GM18858 (cell line): ENCODE results near the gene HOGA1.
A peak's percentile ranks its signal among the peaks of the same experiment; 100 is the strongest.
"Not testable (repeated sequence)": the region's sequence is repeated elsewhere in the genome, so short reads cannot be mapped to it uniquely, and the experiment has no call there.

Experiments
- ATAC-seq: cut with Tn5 transposase; IDR thresholded peaks from one replicate; pipeline ENCODE4 v1.9.1; 2021; ENCODE audit not compliant: unreplicated experiment

HOGA1 gene

DNA sequence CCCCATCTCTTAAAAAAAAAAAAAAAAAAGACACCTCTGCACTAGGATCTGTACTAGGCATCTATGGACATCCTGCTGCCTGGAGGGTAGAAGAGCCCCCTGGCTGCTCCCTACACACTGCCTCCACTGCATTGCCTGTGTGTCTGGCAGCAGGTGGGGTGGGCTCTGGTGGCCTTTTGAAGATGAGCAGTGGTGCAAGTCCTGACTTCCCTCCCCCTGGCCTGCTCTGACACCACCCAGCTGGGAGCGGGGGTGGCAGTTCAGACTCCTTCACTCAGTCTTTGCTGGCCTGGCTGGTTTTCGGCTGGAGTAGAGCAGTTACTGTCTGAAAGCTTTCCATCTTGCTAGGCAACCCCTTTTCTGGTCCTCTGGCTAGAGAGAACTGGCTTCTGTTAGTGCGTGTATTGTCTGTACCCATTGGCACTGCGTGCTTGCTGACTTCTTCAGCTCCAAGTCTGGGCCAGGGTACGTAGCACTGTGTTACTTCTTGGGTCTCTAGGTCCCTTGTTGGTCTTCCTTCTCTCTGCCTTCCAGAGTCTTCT lies 23.0 kb downstream of the HOGA1 start:
- ATAC-seq = no peak

DNA sequence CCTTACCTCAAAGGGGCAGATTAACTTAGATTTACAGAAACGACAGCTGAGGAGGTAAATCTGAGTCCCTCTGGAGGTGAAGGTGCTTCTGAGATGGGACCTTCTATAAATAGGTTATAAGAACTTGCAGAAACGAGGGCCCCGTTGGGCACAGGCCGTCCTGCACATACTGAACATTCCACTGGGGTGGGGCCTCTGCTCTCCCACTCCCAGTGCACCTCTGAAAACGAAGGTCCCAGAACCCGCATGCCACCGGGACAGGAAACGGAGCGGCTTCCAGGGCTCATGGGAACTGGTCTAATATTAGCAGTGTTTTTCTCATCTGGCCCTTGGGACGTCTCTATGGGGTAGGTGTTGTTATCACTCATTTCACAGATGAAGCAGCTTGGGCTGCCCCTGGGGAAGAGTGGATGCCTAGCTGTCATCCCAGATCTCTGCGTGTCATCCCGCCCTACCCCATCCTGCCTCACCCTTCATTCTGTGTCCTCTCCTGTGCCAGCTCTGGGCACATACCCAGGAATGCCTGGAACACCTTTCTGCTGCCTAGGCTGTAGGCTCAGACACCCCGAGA lies 24.9 kb downstream of the HOGA1 start:
- ATAC-seq = no peak

DNA sequence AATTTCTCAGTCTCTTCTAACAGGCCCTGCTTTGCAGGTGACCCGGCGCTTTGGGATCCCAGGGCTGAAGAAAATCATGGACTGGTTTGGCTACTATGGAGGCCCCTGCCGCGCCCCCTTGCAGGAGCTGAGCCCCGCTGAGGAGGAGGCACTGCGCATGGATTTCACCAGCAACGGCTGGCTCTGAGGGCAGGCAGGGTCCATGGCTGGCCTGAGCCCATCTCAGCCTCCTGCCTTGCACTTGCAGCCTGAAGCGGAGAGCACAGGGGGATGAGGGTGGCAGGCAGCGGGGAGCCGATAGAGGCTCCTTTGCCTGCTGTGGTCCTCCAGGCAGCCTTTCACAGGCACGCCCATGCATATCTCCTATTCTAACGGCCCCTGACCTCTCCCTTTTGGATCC lies 27.3 kb downstream of the HOGA1 start:
- no peak for ATAC-seq

- no peak for ATAC-seq
These were observed 28.2 kb downstream of the HOGA1 start for GRCh38 chr10:97612386-97612785.

DNA sequence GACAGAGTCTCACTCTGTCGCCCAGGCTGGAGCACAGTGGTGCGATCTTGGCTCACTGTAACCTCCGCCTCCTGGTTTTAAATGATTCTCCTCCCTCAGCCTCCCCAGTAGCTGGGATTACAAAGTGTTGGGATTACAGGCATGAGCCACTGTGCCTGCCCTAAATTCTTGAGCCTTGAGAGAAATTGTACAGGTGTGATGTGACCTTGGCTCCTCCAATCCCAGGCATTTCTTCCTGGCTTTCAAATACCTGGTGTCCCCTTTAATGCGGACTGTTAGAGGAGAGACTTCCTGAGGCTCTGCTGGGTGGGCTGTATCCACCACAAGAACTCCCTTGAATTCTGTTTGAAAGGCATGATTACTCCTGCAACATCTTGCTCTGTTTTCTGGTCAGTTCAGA lies 34.1 kb downstream of the HOGA1 start:
- no peak for ATAC-seq

DNA sequence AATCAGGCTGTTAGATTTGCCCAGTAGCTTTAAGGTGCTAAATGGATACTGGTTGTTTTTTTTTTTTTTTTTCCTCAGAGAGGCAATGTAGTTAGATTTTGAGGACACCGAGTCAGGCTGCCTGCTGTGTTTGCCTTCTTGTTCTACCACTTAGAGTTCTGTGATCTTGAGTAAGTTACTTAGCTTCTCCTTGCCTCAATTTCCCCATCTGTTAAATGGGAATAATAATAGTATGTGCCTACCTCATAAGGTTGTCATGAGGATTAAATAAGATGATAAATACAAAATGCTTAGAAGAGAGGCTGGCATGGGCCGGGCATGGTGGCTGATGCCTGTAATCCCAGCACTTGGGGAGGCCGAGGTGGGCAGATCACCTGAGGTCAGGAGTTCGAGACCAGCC lies 34.5 kb downstream of the HOGA1 start:
- no peak for ATAC-seq

GRCh38 chr10:97623277-97623676 lies 39.1 kb downstream of the HOGA1 start:
- no peak for ATAC-seq

DNA sequence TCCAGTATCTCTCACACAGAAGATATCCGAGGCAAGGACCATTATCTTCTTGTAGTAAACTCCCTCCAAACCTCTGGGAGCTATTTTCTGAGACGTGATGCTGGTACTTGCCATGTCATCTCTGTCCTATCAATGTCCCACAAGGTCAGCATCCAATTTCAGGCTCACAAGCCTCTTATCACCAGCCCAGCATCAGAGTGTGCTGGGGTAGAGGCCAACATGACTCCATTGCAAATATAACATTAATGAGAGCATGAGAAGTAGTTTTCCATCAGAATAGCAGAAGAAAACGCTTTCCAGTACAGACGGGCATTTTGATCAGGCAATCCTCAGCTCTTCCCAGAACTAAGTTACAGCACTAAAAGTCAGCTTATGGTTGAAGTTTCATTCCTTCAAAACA lies 43.5 kb downstream of the HOGA1 start:
- no peak for ATAC-seq

GRCh38 chr10:97628228-97628627 lies 44.0 kb downstream of the HOGA1 start:
- no peak for ATAC-seq

DNA sequence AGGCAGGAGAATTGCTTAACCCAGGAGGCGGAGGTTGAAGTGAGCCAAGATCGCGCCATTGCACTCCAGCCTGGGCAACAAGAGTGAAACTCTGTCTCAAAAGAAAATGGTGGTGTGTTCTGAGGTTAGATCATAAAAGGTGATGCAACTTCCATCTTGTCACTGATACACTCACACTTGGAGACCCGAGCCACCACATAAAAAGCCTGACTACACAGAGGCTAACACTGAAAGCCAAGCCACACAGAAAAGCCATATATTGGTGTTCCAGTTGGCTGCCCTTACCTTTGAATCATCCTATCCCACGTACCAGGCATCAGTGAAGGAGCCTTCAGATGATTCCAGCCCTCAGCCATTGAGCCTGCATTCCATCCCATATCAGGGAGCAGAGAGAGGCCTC lies 45.1 kb downstream of the HOGA1 start:
- no peak for ATAC-seq

GRCh38 chr10:97631098-97631497 lies 46.9 kb downstream of the HOGA1 start:
- no peak for ATAC-seq

GRCh38 chr10:97632949-97633884 lies 49.0 kb downstream of the HOGA1 start, which contains the start of gene MORN4:
Gene MORN4, minus strand, starts transcription at chr10:97633500. Its CDS starts 13,847 bp downstream, at chr10:97619653.
- ATAC-seq = peak; percentile 94

- no peak for ATAC-seq
These were observed 49.7 kb downstream of the HOGA1 start for GRCh38 chr10:97633921-97634320.

DNA sequence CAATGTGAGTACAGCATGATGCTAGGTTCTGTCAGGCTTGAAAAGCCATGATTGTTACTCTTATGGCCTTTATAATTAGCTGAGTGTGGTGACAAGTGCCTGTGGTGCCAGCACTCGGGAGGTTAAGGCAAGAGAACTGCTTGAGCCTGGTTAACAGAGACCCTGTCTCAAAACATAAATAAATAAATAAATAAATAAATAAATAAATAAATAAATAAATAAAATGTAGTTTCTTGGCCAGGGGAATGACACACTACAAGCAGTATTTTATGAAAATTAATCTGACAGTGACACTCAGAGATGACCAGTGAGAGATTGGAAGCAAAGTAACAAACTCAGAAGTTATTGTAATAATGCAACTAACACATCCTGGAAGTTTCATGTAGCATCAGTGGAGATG lies 51.4 kb downstream of the HOGA1 start:
- ATAC-seq = no peak

- not testable (repeated sequence) for ATAC-seq
These were observed 54.9 kb downstream of the HOGA1 start for GRCh38 chr10:97639090-97639489.

- peak; percentile 90 for ATAC-seq
These were observed 56.1 kb downstream of the HOGA1 start, which contains the start of gene PI4K2A for GRCh38 chr10:97640174-97640867. Gene PI4K2A, plus strand, starts transcription at chr10:97640671. Its CDS starts 72 bp downstream, at chr10:97640743.

- peak; percentile 14 for ATAC-seq
These were observed 57.0 kb downstream of the HOGA1 start for GRCh38 chr10:97640868-97641811.

DNA sequence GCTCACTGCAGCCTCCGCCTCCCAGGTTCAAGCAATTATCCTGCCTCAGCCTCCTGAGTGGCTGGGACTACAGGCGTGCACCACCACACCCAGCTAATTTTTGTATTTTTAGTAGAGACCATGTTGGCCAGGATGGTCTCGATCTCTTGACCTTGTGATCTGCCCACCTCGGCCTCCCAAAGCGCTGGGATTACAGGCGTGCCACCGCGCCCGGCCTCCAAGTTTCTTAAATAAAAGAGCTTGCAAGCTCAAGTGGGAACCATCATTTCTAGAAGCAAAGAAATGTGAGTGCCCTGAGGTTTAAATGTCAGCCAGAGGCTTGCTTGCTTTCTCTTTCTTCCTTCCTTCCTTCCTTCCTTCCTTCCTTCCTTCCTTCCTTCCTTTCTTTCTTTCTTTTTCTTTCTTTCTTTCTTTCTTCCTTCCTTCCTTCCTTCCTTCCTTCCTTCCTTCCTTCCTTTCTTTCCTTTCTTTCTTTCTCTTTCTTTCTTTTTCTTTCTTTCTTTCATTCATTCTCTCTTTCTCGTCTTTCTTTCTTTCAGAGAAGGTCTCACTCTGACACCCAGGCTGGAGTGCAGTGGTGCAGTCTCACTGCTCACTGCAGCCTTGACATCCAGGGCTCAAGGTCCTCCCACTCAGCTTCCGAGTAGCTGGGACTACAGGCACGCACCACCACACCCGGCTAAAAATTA lies 58.4 kb downstream of the HOGA1 start:
- ATAC-seq = not testable (repeated sequence)

GRCh38 chr10:97643441-97643985 lies 59.3 kb downstream of the HOGA1 start:
- ATAC-seq = no peak
